Progenitor cell of endocrine pancreas (in vitro differentiated cells): ENCODE data around the gene CRISP1. TPM values are rescaled to one million over a fixed set of nuclear protein-coding genes. Genes with fewer than 3 reads are reported as not detected.
"Not testable (repeated sequence)": the region's sequence is repeated elsewhere in the genome, so short reads cannot be mapped to it uniquely, and the experiment has no call there.

ENCODE experiments used
- DNase-seq: peaks from one replicate; pipeline ENCODE4 v3.0.0; 2021; ENCODE audit warnings: low spot score; ENCODE audit not compliant: unreplicated experiment
- H3K27ac Mint-ChIP-seq: 2 replicates; pipeline ENCODE4 v1.8.0; 2021; ENCODE audit warnings: mild to moderate bottlenecking, moderate library complexity, mixed read lengths
- H3K27me3 Mint-ChIP-seq: 2 replicates; pipeline ENCODE4 v1.8.0; 2021; ENCODE audit warnings: mixed read lengths
- H3K36me3 Mint-ChIP-seq: 2 replicates; pipeline ENCODE4 v1.8.0; 2022; ENCODE audit warnings: mixed read lengths; ENCODE audit not compliant: insufficient read depth
- H3K4me1 Mint-ChIP-seq: 2 replicates; pipeline ENCODE4 v1.8.0; 2021; ENCODE audit warnings: low read depth, mixed read lengths
- H3K4me3 Mint-ChIP-seq: 2 replicates; pipeline ENCODE4 v1.8.0; 2021; ENCODE audit warnings: low read depth, mild to moderate bottlenecking, moderate library complexity, mixed read lengths
- H3K9me3 Mint-ChIP-seq: 2 replicates; pipeline ENCODE4 v1.8.0; 2021; ENCODE audit warnings: low read depth, mixed read lengths
- CTCF ChIP-seq: fragments of 200-600 bp; sonication (generic); IDR thresholded peaks from one replicate; pipeline ENCODE4 v1.5.0; 2021; ENCODE audit warnings: antibody characterized with exemption, mild to moderate bottlenecking; ENCODE audit not compliant: unreplicated experiment
- total RNA-seq: library from RNA; stranded (reverse); gene quantifications from 2 replicates; pipeline ENCODE4 v1.2.1, GENCODE V29; 2021

CRISP1 gene
- total RNA-seq, 1 donor from 2014 or later: not detected

- TF ChIP-seq CTCF: no peak
- H3K4me3 Mint-ChIP-seq: no peak overlapping the region
- peaks cover 3% of the 10 kb centered on the region for H3K4me1 Mint-ChIP-seq
- no peak overlapping the region for H3K27ac Mint-ChIP-seq
- DNase-seq: no peak
- no peaks in the 10 kb centered on the region for H3K9me3 Mint-ChIP-seq
- H3K27me3 Mint-ChIP-seq: no peaks in the 10 kb centered on the region
- H3K36me3 Mint-ChIP-seq: no peaks in the 10 kb centered on the region
These were observed 64.8 kb downstream of the CRISP1 start for GRCh38 chr6:49801525-49801924.

GRCh38 chr6:49799090-49799489 is 67.2 kb downstream of the CRISP1 start:
- Mint-ChIP-seq H3K4me1 (peaks cover 3% of the 10 kb centered on the region), H3K36me3 (no peaks in the 10 kb centered on the region), H3K27me3 (no peaks in the 10 kb centered on the region), H3K27ac (no peak overlapping the region), H3K4me3 (no peak overlapping the region), H3K9me3 (no peaks in the 10 kb centered on the region)
- DNase-seq: no peak
- no peak for TF ChIP-seq CTCF

GRCh38 chr6:49796842-49797455 is 69.4 kb downstream of the CRISP1 start:
- H3K4me3 Mint-ChIP-seq: peak overlapping the region; percentile 75
- DNase-seq, H3K4me1 Mint-ChIP-seq, H3K36me3 Mint-ChIP-seq, H3K27me3 Mint-ChIP-seq, H3K9me3 Mint-ChIP-seq: not testable (repeated sequence)
- peak overlapping the region; percentile 81 for H3K27ac Mint-ChIP-seq

GRCh38 chr6:49790341-49790740 is 76.0 kb downstream of the CRISP1 start:
- H3K27me3 Mint-ChIP-seq: no peaks in the 10 kb centered on the region
- H3K27ac Mint-ChIP-seq: no peak overlapping the region
- no peak for DNase-seq
- peaks cover 2% of the 10 kb centered on the region for H3K9me3 Mint-ChIP-seq
- TF ChIP-seq CTCF: no peak
- H3K36me3 Mint-ChIP-seq: no peaks in the 10 kb centered on the region
- no peak overlapping the region for H3K4me3 Mint-ChIP-seq
- H3K4me1 Mint-ChIP-seq: no peaks in the 10 kb centered on the region

- peaks cover 2% of the 10 kb centered on the region for H3K9me3 Mint-ChIP-seq
- H3K27me3 Mint-ChIP-seq: no peaks in the 10 kb centered on the region
- H3K36me3 Mint-ChIP-seq: no peaks in the 10 kb centered on the region
- no peak for DNase-seq
- TF ChIP-seq CTCF: no peak
- H3K4me3 Mint-ChIP-seq: no peak within 1 kb of the TSS
- H3K4me1 Mint-ChIP-seq: peaks cover 6% of the 10 kb centered on the region
- H3K27ac Mint-ChIP-seq: no peak within 1 kb of the TSS
These were observed 79.2 kb downstream of the CRISP1 start, which contains the start of gene PGK2 for GRCh38 chr6:49787176-49787575. TSS of gene PGK2 (minus strand) at chr6:49787285. CDS start at chr6:49787187, 98 bp downstream.

GRCh38 chr6:49784272-49784671 is 82.1 kb downstream of the CRISP1 start:
- Mint-ChIP-seq H3K27ac (peak overlapping the region; percentile 23), H3K9me3 (peaks cover 2% of the 10 kb centered on the region), H3K36me3 (no peaks in the 10 kb centered on the region), H3K4me1 (peaks cover 9% of the 10 kb centered on the region), H3K4me3 (no peak overlapping the region), H3K27me3 (no peaks in the 10 kb centered on the region)
- TF ChIP-seq CTCF: no peak
- no peak for DNase-seq
